Measurements from ENCODE around the gene SMARCD1. TPM values are rescaled to one million over a fixed set of nuclear protein-coding genes. Genes with fewer than 3 reads are reported as not detected.

SMARCD1 gene
- total RNA-seq, result 10 to 100 TPM; 25.0 to 64.3 (median 49.6) TPM
- 10 to 100 TPM; 22.9 to 65.0 (median 24.0) TPM for polyA plus RNA-seq
- long read RNA-seq, donor 1, partial matches to known transcripts, result 7 of 10 reads
- long read RNA-seq, donor 1, other reads (novel, unspliced or antisense), result 0 of 10 reads
- long read RNA-seq, donor 2, partial matches to known transcripts, result 0 of 5 reads
- long read RNA-seq, donor 2, other reads (novel, unspliced or antisense), result 0 of 5 reads
- long read RNA-seq, donor 3, partial matches to known transcripts, result 0 of 2 reads
- long read RNA-seq, donor 3, other reads (novel, unspliced or antisense), result 0 of 2 reads
- long read RNA-seq, donor 4, partial matches to known transcripts, result 4 of 5 reads
- long read RNA-seq, donor 4, other reads (novel, unspliced or antisense), result 0 of 5 reads
- long read RNA-seq, donor 5, transcript SMARCD1-202 (13 exons, 3,658 nt), result major isoform, 11 of 22 reads
- long read RNA-seq, donor 5, partial matches to known transcripts, result 2 of 22 reads
- long read RNA-seq, donor 5, other reads (novel, unspliced or antisense), result 7 of 22 reads
- long read RNA-seq, donor 6, partial matches to known transcripts, result 3 of 4 reads
- long read RNA-seq, donor 6, other reads (novel, unspliced or antisense), result 1 of 4 reads
- long read RNA-seq, donor 7, partial matches to known transcripts, result 5 of 9 reads
- long read RNA-seq, donor 7, other reads (novel, unspliced or antisense), result 0 of 9 reads
- long read RNA-seq, donor 8, transcript SMARCD1-202 (13 exons, 3,658 nt), result major isoform, 7 of 7 reads
- long read RNA-seq, donor 8, partial matches to known transcripts, result 0 of 7 reads
- long read RNA-seq, donor 8, other reads (novel, unspliced or antisense), result 0 of 7 reads
- long read RNA-seq, donor 9, partial matches to known transcripts, result 0 of 4 reads
- long read RNA-seq, donor 9, other reads (novel, unspliced or antisense), result 0 of 4 reads
- long read RNA-seq, donor 10, transcript SMARCD1-202 (13 exons, 3,658 nt), result major isoform, 5 of 6 reads
- long read RNA-seq, donor 10, partial matches to known transcripts, result 0 of 6 reads
- long read RNA-seq, donor 10, other reads (novel, unspliced or antisense), result 0 of 6 reads

DNA sequence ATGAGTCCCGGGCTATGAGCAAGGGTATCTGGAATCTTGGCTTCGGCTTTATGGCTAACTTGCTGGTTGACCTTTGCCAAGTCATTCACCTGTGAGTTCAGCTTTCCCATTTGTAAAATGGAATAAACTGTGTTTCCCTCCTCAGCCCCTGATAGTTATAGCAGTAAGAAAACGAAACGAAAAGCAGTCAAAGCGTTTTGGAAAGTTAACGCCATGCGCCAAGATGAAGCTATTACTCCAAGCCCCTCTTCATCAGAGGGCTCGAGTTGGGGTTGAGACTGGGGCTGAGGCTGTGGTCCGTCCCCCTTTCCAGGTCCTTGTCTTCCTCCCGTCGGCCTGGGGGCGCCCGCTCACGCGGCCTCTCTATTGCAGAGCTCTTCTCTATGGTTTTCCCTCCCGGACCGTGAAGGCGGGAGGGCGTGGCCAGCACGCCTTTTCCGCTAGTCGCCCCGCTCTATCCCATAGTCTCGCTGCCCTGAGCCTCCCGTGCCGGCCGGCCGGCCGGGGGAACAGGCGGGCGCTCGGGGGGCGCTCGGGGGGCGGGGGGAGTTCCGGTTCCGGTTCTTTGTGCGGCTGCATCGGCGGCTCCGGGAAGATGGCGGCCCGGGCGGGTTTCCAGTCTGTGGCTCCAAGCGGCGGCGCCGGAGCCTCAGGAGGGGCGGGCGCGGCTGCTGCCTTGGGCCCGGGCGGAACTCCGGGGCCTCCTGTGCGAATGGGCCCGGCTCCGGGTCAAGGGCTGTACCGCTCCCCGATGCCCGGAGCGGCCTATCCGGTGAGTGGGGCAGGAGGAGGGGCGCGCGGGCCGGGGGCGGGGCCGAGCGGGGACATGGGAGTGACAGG, at the start of gene SMARCD1:
Gene SMARCD1 (plus strand): TSS at position 568 of the 840 bp plus-strand sequence. CDS start 28 bp downstream, at position 596.
- H3K27ac ChIP-seq, result peak within 1 kb of the TSS; percentile 80 to 95 (median 94)
- 1 to 3% (median 1%) methylated on average over 13 to 69 of the region's 69 CpGs for WGBS, 4 donors
- intact Hi-C loops (cut with DNase I), result no loop called here

DNA sequence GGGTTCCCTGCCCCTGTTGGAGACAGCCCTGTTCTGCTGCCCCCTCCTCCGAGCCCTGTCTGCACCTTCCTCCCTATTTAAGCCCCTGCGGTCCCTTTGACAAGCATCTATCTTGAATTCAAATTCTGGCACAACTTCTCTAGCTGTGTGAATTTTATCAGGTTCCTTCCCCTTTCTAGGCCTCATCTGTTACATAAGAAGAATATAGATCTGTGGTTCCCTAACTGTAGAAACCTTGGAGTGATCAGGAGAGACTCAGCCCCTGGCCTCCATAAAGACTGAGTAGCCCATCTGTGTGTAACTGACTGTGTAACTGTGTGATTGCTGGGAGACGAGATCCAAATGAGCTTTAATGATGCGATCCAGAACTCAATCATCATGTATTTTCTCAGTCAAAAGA, 46.8 kb upstream of the SMARCD1 start:
- H3K4me3 ChIP-seq, result no peak overlapping the region
- no peak for DNase-seq
- H3K27me3 ChIP-seq, result no peaks in the 10 kb centered on the region
- WGBS, 4 donors, result 80 to 87% (median 84%) methylated on average over 4 of the region's 4 CpGs
- H3K9me3 ChIP-seq (replicated peaks in 1 of 3), result no peaks in the 10 kb centered on the region
- no peaks in the 10 kb centered on the region for H3K36me3 ChIP-seq (replicated peaks in 1 of 2)
- TF ChIP-seq, protein P1, sequence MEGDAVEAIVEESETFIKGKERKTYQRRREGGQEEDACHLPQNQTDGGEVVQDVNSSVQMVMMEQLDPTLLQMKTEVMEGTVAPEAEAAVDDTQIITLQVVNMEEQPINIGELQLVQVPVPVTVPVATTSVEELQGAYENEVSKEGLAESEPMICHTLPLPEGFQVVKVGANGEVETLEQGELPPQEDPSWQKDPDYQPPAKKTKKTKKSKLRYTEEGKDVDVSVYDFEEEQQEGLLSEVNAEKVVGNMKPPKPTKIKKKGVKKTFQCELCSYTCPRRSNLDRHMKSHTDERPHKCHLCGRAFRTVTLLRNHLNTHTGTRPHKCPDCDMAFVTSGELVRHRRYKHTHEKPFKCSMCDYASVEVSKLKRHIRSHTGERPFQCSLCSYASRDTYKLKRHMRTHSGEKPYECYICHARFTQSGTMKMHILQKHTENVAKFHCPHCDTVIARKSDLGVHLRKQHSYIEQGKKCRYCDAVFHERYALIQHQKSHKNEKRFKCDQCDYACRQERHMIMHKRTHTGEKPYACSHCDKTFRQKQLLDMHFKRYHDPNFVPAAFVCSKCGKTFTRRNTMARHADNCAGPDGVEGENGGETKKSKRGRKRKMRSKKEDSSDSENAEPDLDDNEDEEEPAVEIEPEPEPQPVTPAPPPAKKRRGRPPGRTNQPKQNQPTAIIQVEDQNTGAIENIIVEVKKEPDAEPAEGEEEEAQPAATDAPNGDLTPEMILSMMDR (IDR thresholded peaks at IDR 0.05), result no peak
- TF ChIP-seq POLR2A (IDR thresholded peaks at IDR 0.05), result no peak
- no peak overlapping the region for H3K27ac ChIP-seq
- no peaks in the 10 kb centered on the region for H3K4me1 ChIP-seq (replicated peaks in 1 of 2)
- intact Hi-C loops (cut with DNase I), result no loop called here

More for the DNA sequence above, at the start of gene SMARCD1:
- H3K36me3 ChIP-seq (replicated peaks in 1 of 2), result peaks cover 0 to 32% of the 10 kb centered on the region in 2 donors
- TF ChIP-seq, protein P1 (IDR thresholded peaks at IDR 0.05), result no peak
- TF ChIP-seq POLR2A (IDR thresholded peaks at IDR 0.05), result peak in 1 of 2 donors; percentile 63
- peak within 1 kb of the TSS; percentile 10 to 84 (median 74) for H3K4me3 ChIP-seq
- no peaks in the 10 kb centered on the region for H3K27me3 ChIP-seq
- peak; percentile 85 to 94 (median 89) for DNase-seq
- H3K9me3 ChIP-seq (replicated peaks in 1 of 3), result no peaks in the 10 kb centered on the region
- peaks cover 8 to 14% of the 10 kb centered on the region in 2 donors for H3K4me1 ChIP-seq (replicated peaks in 1 of 2)

DNA sequence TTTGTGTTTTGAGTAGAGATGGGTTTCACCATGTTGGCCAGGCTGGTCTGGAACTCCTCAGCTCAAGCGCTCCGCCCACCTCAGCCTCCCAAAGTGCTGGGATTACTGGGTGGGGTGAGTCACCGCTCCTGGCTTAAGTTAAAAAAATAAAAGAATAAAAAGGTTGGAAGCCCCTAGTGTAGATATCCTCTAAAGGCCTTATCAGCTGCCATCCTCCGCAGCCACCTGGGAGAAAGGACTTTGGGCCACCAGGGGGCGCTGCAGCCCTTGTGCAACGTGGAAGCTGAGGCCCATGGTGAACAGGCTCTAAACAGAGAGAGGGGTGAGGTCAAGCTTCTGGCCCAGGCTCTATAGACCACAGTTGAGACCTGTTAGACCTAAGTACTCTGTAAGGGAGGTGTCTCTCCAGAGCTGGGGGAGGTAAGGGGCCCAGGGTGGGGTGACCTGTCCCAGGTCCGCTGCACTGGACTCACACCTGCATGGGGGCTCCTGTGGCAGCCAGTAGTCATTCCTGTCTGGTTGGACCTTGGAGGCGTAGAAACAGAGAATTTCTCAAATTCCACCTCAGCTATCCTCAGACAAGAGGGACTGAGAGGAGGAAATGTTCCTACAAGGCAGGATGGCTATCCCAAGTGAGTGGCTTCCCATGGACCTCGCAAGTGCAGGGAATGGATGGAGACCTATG, 45.8 kb upstream of the SMARCD1 start:
- Histone ChIP-seq H3K9me3 (replicated peaks in 1 of 3) (no peaks in the 10 kb centered on the region), H3K4me1 (replicated peaks in 1 of 2) (no peaks in the 10 kb centered on the region), H3K27ac (no peak overlapping the region), H3K36me3 (replicated peaks in 1 of 2) (no peaks in the 10 kb centered on the region), H3K4me3 (no peak overlapping the region), H3K27me3 (no peaks in the 10 kb centered on the region)
- TF ChIP-seq POLR2A (IDR thresholded peaks at IDR 0.05), result no peak
- TF ChIP-seq, protein P1 (IDR thresholded peaks at IDR 0.05), result peak; percentile 77 to 90 (median 85)
- DNase-seq, result peak; percentile 78 to 92 (median 86)
- intact Hi-C loops (cut with DNase I), result no loop called here
- 41 to 46% (median 45%) methylated on average over 8 to 9 of the region's 9 CpGs for WGBS, 4 donors

Measured in adrenal gland (tissue), 19 donors.